Naive thymus-derived CD4-positive, alpha-beta T cell (primary cell): ENCODE results near the gene KLHL35. TPM values are rescaled to one million over a fixed set of nuclear protein-coding genes. Genes with fewer than 3 reads are reported as not detected.
"Not testable (repeated sequence)": the region's sequence is repeated elsewhere in the genome, so short reads cannot be mapped to it uniquely, and the experiment has no call there.

Experiments
- ATAC-seq: fragments of 150-1000 bp; cut with Tn5 transposase; 2 replicates; pipeline ENCODE4 v1.10.0; 2021; ENCODE audit warnings: mild to moderate bottlenecking, moderate library complexity
- CTCF ChIA-PET: fragments of 350-600 bp; sonication (Branson Sonifier 250); formaldehyde crosslinking; loops from one replicate; lab custom pipeline; 2021; ENCODE audit warnings: antibody characterized with exemption; lab: Charles Lee
- POLR2A ChIA-PET: fragments of 350-600 bp; sonication (Branson Sonifier 250); formaldehyde crosslinking; loops from one replicate; lab custom pipeline; 2021; ENCODE audit warnings: antibody characterized with exemption, inconsistent platforms; lab: Charles Lee
- DNase-seq, 9 donors: peaks; one replicate each; pipeline versions ENCODE4 v3.0.0 to v3.0.0-alpha.2; 2020 to 2022; ENCODE audit warnings: mixed read lengths in 1 of 9
- H3K27ac ChIP-seq: one replicate; pipeline ENCODE4 v1.7.0; 2013; ENCODE audit warnings: mild to moderate bottlenecking, low read depth, low read length, moderate library complexity
- H3K27me3 ChIP-seq, 2 donors: one replicate each; pipeline ENCODE4 v1.7.0; 2013; ENCODE audit warnings: low read length in 2 of 2, mild to moderate bottlenecking in 2 of 2, moderate library complexity in 2 of 2; ENCODE audit not compliant: control insufficient read depth in 2 of 2, insufficient read depth in 2 of 2
- H3K36me3 ChIP-seq, 3 experiments: 1 replicate in 2 of 3; 2 replicates in 1 of 3; pipeline ENCODE4 v1.7.0; 2013; ENCODE audit warnings: low read length in 3 of 3, mild to moderate bottlenecking in 3 of 3, moderate library complexity in 1 of 3; ENCODE audit not compliant: insufficient read depth in 3 of 3, control insufficient read depth in 2 of 3
- H3K4me1 ChIP-seq, 2 donors: one replicate each; pipeline ENCODE4 v1.7.0; 2013; ENCODE audit warnings: low read length in 2 of 2, mild to moderate bottlenecking in 2 of 2, moderate library complexity in 1 of 2; ENCODE audit not compliant: control insufficient read depth in 2 of 2, insufficient read depth in 2 of 2
- H3K4me3 ChIP-seq: 2 replicates; pipeline ENCODE4 v1.7.0; 2013; ENCODE audit warnings: mild to moderate bottlenecking, low read length
- H3K9me3 ChIP-seq, 3 experiments: 1 replicate in 2 of 3; 2 replicates in 1 of 3; pipeline ENCODE4 v1.7.0; 2013; ENCODE audit warnings: low read length in 3 of 3; ENCODE audit not compliant: control insufficient read depth in 2 of 3
- H3K27ac Mint-ChIP-seq, 9 donors: one replicate each; pipeline ENCODE4 v1.8.0; 2020 to 2022; ENCODE audit warnings: mixed read lengths in 9 of 9, mild to moderate bottlenecking in 8 of 9, moderate library complexity in 5 of 9, inconsistent platforms in 2 of 9
- H3K27me3 Mint-ChIP-seq, 5 donors: one replicate each; pipeline ENCODE4 v1.8.0; 2021 to 2022; ENCODE audit warnings: mixed read lengths in 5 of 5, mild to moderate bottlenecking in 1 of 5
- H3K36me3 Mint-ChIP-seq, 5 donors: one replicate each; pipeline ENCODE4 v1.8.0; 2020 to 2022; ENCODE audit warnings: mixed read lengths in 5 of 5, mild to moderate bottlenecking in 3 of 5, inconsistent platforms in 1 of 5
- H3K4me1 Mint-ChIP-seq, 7 donors: one replicate each; pipeline ENCODE4 v1.8.0; 2020 to 2022; ENCODE audit warnings: mixed read lengths in 7 of 7, mild to moderate bottlenecking in 3 of 7, inconsistent platforms in 1 of 7
- H3K4me3 Mint-ChIP-seq, 10 donors: one replicate each; pipeline ENCODE4 v1.8.0; 2020 to 2022; ENCODE audit warnings: mild to moderate bottlenecking in 10 of 10, mixed read lengths in 10 of 10, moderate library complexity in 6 of 10, inconsistent platforms in 2 of 10
- H3K9me3 Mint-ChIP-seq, 11 donors: one replicate each; pipeline ENCODE4 v1.8.0; 2020 to 2022; ENCODE audit warnings: mixed read lengths in 11 of 11, mild to moderate bottlenecking in 4 of 11, inconsistent platforms in 1 of 11, moderate library complexity in 1 of 11
- intact Hi-C, 2 donors: fragments of 100-400 bp; cut with micrococcal nuclease; formaldehyde crosslinking; loops; one replicate each; pipeline ENCODE4 v1.15.1; 2023
- polyA plus RNA-seq, 2 donors: library from polyadenylated mRNA; unstranded; fragments of 300-500 nt; fragmentation: Illumina TruSeq; gene quantifications; one replicate each; pipeline ENCODE4 v1.2.3, GENCODE V29; 2021
- total RNA-seq, 6 experiments: library from RNA in 5 of 6; stranded (reverse) in 5 of 6; gene quantifications; 1 replicate in 5 of 6; 2 replicates in 1 of 6; pipeline ENCODE4 v1.2.3 and lab custom pipeline; 2021 to 2026

Gene KLHL35
- total and polyA plus RNA-seq, 7 experiments from 2014 or later, result 0.57 to 1.4 (median 0.67) TPM

- ATAC-seq (no peak), DNase-seq (no peak)
- Mint-ChIP-seq H3K4me3 (no peak overlapping the region), H3K27me3 (no peaks in the 10 kb centered on the region), H3K4me1 (peaks cover 0 to 1% (median 0%) of the 10 kb centered on the region in 7 donors), H3K9me3 (no peaks in the 10 kb centered on the region), H3K36me3 (peaks cover 0 to 9% (median 0%) of the 10 kb centered on the region in 5 donors), H3K27ac (peak overlapping the region in 1 of 9 donors; percentile 81)
- intact Hi-C loops, result no loop called here
- Histone ChIP-seq H3K27ac (no peak overlapping the region), H3K4me1 (no peaks in the 10 kb centered on the region), H3K4me3 (no peak overlapping the region), H3K9me3 (no peaks in the 10 kb centered on the region), H3K27me3 (no peaks in the 10 kb centered on the region), H3K36me3 (peaks cover 0 to 20% (median 0%) of the 10 kb centered on the region in 3 experiments)
- ChIA-PET CTCF (no interaction called here), POLR2A (no interaction called here)
Measured at GRCh38 chr11:75421902-75422247, 11.1 kb downstream of the KLHL35 start.

GRCh38 chr11:75421035-75421602 lies 11.9 kb downstream of the KLHL35 start:
- H3K36me3 Mint-ChIP-seq, result peaks cover 0 to 9% (median 0%) of the 10 kb centered on the region in 5 donors
- ChIA-PET POLR2A (interaction anchor here (0.7 kb wide), 1 partner anchor 9 kb away, joined by 3 read pairs; no protein-coding TSS in a partner anchor), CTCF (no interaction called here)
- Histone ChIP-seq H3K36me3 (peaks cover 0 to 20% (median 0%) of the 10 kb centered on the region in 3 experiments), H3K4me3 (no peak overlapping the region), H3K9me3 (no peaks in the 10 kb centered on the region), H3K4me1 (no peaks in the 10 kb centered on the region), H3K27ac (no peak overlapping the region), H3K27me3 (no peaks in the 10 kb centered on the region)
- no peak overlapping the region for H3K27ac Mint-ChIP-seq
- H3K27me3 Mint-ChIP-seq, result no peaks in the 10 kb centered on the region
- H3K4me3 Mint-ChIP-seq, result no peak overlapping the region
- intact Hi-C loops, result no loop called here
- ATAC-seq (no peak), DNase-seq (no peak)
- H3K4me1 Mint-ChIP-seq, result peaks cover 0 to 1% (median 0%) of the 10 kb centered on the region in 7 donors
- no peaks in the 10 kb centered on the region for H3K9me3 Mint-ChIP-seq

GRCh38 chr11:75420224-75421034 lies 12.6 kb downstream of the KLHL35 start:
- Mint-ChIP-seq H3K27me3 (no peaks in the 10 kb centered on the region), H3K36me3 (peaks cover 0 to 9% (median 0%) of the 10 kb centered on the region in 5 donors), H3K4me1 (peaks cover 0 to 1% (median 0%) of the 10 kb centered on the region in 7 donors), H3K27ac (peak overlapping the region in 2 of 9 donors; percentile 36 to 91), H3K4me3 (no peak overlapping the region), H3K9me3 (no peaks in the 10 kb centered on the region)
- peaks cover 0 to 20% (median 0%) of the 10 kb centered on the region in 3 experiments for H3K36me3 ChIP-seq
- no peaks in the 10 kb centered on the region for H3K27me3 ChIP-seq
- ATAC-seq (no peak), DNase-seq (no peak)
- no peak overlapping the region for H3K4me3 ChIP-seq
- H3K27ac ChIP-seq, result no peak overlapping the region
- intact Hi-C loops, result no loop called here
- H3K9me3 ChIP-seq, result no peaks in the 10 kb centered on the region
- no peaks in the 10 kb centered on the region for H3K4me1 ChIP-seq
- ChIA-PET POLR2A (interaction anchor here (0.7 kb wide), 1 partner anchor 9 kb away, joined by 3 read pairs; no protein-coding TSS in a partner anchor), CTCF (no interaction called here)

GRCh38 chr11:75413864-75414263 lies 19.1 kb downstream of the KLHL35 start:
- DNase-seq (no peak), ATAC-seq (no peak)
- Histone ChIP-seq H3K4me3 (no peak overlapping the region), H3K27ac (no peak overlapping the region), H3K27me3 (no peaks in the 10 kb centered on the region), H3K36me3 (peaks cover 0 to 19% (median 5%) of the 10 kb centered on the region in 3 experiments), H3K4me1 (no peaks in the 10 kb centered on the region), H3K9me3 (no peaks in the 10 kb centered on the region)
- Mint-ChIP-seq H3K36me3 (peaks cover 0 to 9% (median 9%) of the 10 kb centered on the region in 5 donors), H3K27ac (peak overlapping the region in 1 of 9 donors; percentile 47), H3K27me3 (no peaks in the 10 kb centered on the region), H3K4me1 (peaks cover 0 to 5% (median 0%) of the 10 kb centered on the region in 7 donors), H3K9me3 (no peaks in the 10 kb centered on the region), H3K4me3 (no peak overlapping the region)
- ChIA-PET CTCF (no interaction called here), POLR2A (interaction anchor here (1.3 kb wide), 1 partner anchor 14 kb away, joined by 3 read pairs; no protein-coding TSS in a partner anchor)
- intact Hi-C loops, result no loop called here

GRCh38 chr11:75413146-75413545 lies 19.9 kb downstream of the KLHL35 start:
- H3K4me3 Mint-ChIP-seq, DNase-seq, H3K4me1 Mint-ChIP-seq, H3K9me3 ChIP-seq, H3K4me1 ChIP-seq, H3K27ac ChIP-seq, H3K36me3 Mint-ChIP-seq, H3K4me3 ChIP-seq, intact Hi-C loops, H3K27me3 ChIP-seq, H3K27me3 Mint-ChIP-seq, H3K27ac Mint-ChIP-seq, ATAC-seq, H3K9me3 Mint-ChIP-seq: not testable (repeated sequence)
- ChIA-PET CTCF (interaction anchor here (0.9 kb wide), 1 partner anchor 29 kb away, joined by 3 read pairs; no protein-coding TSS in a partner anchor), POLR2A (interaction anchor here (1.3 kb wide), 1 partner anchor 13 kb away, joined by 3 read pairs; no protein-coding TSS in a partner anchor)
- H3K36me3 ChIP-seq, result peaks cover 0 to 23% (median 5%) of the 10 kb centered on the region in 3 experiments

GRCh38 chr11:75409971-75410370 lies 23.0 kb downstream of the KLHL35 start:
- H3K36me3 ChIP-seq, result peaks cover 10 to 48% (median 19%) of the 10 kb centered on the region in 3 experiments
- H3K27me3 Mint-ChIP-seq, intact Hi-C loops, H3K27me3 ChIP-seq, ATAC-seq, H3K27ac ChIP-seq, H3K9me3 ChIP-seq, H3K4me3 ChIP-seq, H3K9me3 Mint-ChIP-seq, DNase-seq, H3K4me3 Mint-ChIP-seq, CTCF ChIA-PET, H3K4me1 ChIP-seq, H3K27ac Mint-ChIP-seq, POLR2A ChIA-PET: not testable (repeated sequence)
- H3K36me3 Mint-ChIP-seq, result peaks cover 0 to 22% (median 14%) of the 10 kb centered on the region in 5 donors
- H3K4me1 Mint-ChIP-seq, result peaks cover 0 to 23% (median 11%) of the 10 kb centered on the region in 7 donors
